RPMI7951 (cell line): Measurements from ENCODE around the gene U2AF1. TPM values are rescaled to one million over a fixed set of nuclear protein-coding genes. Genes with fewer than 3 reads are reported as not detected.
"Not testable (repeated sequence)": the region's sequence is repeated elsewhere in the genome, so short reads cannot be mapped to it uniquely, and the experiment has no call there.

Source experiments
- DNase-seq: peaks from one replicate; pipeline ENCODE4 v3.0.0-alpha.2; 2012; ENCODE audit warnings: low read depth
- total RNA-seq: library from RNA; depleted of rRNA; stranded (reverse); fragments of >200 nt; shearing (Covaris generic); gene quantifications from 2 replicates; pipeline ENCODE4 v1.2.3, GENCODE V29; 2014; rRNA removed

The U2AF1 gene, protein sequence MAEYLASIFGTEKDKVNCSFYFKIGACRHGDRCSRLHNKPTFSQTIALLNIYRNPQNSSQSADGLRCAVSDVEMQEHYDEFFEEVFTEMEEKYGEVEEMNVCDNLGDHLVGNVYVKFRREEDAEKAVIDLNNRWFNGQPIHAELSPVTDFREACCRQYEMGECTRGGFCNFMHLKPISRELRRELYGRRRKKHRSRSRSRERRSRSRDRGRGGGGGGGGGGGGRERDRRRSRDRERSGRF
- 18.5 and 24.7 TPM in 2 replicates for total RNA-seq

DNA sequence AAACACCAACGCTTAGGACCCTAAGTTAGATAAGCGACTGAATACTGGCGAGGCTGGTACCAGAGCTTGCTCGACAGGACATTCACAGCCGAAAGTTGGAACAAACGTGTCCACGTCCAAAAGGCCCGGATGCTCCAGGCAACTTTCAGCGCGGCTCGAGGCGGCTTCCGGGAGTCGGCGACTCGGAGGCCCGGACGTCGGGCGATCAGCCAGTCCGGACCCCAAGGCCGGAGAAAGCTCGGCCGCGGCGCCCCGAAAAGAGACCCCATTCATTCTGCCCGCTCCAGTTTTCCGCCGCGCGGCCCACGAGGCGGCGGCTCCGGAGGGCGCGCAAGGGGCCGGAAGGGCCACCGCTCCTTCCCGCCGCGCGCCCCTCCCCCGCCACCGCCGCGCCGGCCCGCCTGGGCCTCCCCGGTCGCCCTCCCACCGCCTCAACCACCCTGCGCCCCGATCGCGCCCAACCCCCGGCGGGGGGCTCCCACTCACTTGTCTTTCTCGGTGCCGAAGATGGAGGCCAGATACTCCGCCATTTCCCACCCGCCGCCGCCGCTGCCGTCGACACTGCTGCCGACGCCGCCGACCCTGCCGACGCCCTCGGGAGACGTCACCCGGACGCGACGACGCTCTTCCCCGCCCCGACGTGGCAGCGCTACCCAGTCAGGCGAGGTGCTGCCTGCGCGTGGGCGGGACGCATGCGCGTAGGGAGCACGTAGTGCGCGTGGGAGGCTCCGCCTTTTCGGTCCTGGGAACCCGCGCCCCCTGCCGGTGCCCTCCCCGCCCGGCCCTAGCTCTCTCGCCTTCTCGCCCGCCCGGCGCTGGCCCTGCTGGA, at the start of gene U2AF1:
TSS of gene U2AF1 (minus strand) at position 606 of the 829 bp plus-strand sequence. CDS start at position 530, 76 bp downstream.
- not testable (repeated sequence) for DNase-seq

DNA sequence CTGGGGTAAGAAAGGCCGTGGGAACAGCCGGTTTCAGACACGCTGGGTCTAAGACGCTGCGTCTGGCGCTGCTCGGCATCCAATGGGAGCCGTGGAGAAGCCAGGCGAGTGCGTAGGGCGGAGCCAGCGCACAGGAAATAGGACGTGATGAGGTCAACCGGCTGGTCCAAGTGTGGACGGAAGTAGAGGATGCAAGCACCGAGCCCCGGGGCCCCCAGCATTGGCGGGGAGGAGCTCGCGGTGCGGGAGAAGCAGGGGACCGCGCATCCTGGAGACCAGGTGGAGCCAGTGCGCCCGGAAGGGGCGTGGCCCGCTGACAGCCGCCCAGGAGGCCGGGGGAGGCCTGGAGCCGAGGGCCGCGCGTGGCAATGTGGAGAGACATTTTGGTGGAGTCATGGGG, 46.2 kb upstream of the U2AF1 start:
- DNase-seq: not testable (repeated sequence)

DNA sequence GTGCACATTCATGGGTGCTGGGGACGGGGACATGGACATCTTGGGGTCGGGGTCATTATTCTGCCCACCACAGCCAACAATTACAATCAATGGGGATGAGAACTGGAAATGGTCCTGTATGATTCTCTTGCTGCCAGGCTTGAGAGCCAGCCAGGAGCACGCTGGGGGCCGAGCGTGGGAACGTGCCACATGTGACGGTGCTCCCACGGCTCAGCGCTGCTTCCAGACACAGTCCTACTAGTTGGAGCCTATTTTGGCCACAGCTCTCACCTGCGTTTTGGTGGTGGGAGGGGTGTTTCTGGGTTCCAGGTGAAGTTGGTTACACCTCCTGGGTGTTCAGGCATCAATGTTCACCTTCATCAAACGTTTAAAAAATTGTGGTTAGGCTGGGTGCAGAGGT, 42.0 kb upstream of the U2AF1 start:
- not testable (repeated sequence) for DNase-seq

DNA sequence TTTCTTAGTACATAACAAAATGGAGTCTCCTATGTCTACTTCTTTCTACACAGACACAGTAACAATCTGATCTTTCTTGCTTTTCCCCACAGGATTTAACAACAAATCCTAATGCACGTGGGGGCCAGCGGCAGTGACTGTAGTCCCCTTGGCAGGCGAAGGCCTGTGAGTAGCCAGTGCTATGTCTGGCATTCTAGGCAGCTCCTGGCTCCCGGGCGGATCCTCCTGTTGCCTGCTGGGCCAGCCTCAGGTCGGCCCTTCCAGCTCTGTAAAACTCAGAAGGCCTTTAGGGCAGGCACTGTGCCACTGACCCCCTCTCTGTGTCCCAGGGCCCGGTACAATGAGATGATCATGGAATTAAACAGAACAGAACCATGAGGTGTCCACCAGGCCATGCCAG, 40.6 kb upstream of the U2AF1 start:
- DNase-seq: not testable (repeated sequence)

DNA sequence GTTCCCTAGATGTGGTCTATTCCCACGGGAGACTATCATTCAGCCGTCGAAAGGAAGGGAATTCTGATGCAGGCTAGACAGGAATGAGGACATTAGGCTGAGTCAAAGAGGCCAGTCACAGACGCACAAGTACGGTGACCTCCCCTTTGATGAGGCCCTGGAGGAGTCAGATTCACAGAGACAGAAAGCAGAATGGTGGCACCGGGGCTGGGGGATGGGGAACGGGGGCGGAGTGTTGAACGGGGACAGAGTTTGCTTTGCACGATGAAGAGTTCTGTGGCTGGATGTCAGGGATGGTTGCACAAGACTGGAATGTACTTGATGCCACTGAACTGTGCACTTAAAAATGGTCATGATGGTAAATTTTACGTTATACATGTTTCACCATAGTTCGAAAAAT, 39.3 kb upstream of the U2AF1 start:
- not testable (repeated sequence) for DNase-seq

DNA sequence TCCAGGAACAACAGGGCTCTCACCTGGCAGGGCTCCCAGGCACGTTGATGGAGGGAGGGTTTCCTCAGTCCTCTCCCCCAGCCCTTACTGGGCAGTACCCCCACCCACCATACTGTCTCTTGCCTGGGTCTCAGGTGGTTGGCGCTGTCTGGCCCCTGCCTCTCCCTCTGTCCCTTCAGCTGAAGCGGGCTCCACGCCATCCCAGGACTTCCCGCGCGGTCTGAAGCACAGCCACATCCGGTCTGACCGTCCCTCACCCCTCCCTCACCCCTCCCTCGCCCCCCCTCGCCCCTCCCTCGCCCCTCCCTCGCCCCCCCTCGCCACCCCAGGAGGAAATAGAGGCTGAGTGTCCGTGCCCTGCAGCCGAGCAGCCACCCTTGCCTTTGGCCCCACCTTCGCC, 34.0 kb upstream of the U2AF1 start:
- DNase-seq: not testable (repeated sequence)

DNA sequence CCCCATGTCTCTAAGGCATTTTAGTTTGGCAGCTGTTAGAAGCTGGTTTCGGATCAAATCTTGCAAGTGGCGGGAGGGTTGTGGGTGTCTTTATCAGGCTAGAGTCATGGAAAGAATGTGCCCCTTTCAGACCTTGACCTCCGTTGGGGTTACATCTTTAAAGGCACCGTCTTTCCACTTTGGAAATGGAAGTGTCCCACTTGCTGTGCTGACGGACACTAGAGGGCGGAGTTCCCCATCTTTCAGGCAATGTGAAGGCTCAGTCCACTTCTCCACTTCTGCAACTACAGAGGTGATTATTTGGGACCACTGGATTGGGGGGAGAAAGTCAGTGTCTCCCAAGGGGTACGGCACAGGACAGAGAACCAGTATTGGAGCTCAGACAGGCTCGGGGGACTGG, 31.6 kb upstream of the U2AF1 start:
- not testable (repeated sequence) for DNase-seq

DNA sequence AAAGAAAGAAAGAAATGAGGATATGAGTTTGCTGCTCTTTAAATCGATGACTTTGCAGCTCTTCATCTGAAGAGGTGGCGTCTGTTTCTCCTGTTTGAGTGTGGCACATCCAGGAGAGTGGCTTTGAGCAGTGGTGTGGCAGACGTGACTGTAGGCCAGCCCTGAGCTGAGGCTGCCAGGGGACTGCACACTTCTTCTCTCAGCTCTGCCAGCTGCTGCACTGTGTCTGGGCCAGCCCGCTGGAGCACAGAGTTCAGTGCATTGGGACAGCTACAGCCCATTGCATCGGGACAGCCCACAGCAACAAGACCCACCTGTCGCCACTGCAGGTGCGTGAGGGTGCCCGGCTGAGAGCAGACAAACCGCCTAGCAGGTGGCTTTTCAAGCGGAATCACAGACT, 27.1 kb upstream of the U2AF1 start:
- DNase-seq: not testable (repeated sequence)

DNA sequence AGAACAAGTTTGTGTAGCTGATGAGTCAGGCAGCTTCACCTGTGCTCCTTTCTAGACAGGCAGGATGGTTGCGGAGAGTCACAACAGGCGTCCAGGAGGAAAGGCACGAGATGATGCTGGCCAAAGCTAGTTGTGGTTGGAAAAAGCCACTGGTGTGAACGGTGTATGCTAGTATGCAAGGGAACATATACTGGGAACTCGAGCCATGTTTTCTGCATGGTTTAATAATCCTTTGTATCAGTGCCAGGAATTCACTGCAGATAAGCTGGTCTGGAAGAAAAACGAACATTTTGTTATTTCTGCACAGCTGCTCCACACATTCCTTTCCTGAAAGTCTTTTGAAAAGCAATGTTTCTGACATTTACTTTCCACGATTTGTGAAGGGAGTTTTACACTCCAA, 22.7 kb upstream of the U2AF1 start:
- DNase-seq: not testable (repeated sequence)

DNA sequence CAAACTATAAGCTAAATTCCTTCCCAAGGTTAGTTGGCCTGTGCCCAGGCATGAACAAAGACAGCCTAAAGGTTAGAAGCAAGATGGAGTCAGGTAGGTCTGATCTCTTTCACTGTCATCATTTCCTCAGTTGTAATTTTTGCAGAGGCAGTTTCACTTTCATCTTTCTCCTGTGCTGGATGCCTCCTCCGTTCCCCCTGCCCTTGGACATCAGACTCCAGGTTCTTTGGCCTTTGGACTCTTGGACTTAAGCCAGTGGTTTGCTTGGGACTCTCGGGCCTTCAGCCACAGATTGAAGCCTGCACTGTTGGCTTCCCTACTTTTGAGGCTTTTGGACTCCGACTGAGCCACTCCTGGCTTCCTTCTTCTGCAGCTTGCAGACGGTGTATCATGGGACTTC, 8.6 kb upstream of the U2AF1 start:
- not testable (repeated sequence) for DNase-seq

DNA sequence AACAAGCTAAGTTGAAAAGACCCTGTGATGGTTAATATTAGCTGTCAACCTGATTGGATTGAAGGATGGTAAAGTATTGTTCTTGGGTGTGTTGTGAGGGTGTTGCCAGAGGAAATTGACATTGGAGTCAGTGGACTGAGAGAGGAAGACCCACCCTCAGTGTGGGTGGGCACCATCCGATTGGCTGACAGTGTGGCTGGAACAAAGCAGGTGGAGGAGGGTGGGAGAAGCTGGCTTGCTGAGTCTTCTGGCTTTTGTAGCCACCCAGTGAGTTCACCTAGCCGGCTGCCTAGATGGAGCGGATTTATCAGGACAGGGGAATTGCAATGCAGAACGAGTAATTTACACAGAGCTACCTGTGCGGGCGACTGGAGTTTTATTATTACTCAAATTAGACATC, 7.1 kb upstream of the U2AF1 start:
- DNase-seq: not testable (repeated sequence)

DNA sequence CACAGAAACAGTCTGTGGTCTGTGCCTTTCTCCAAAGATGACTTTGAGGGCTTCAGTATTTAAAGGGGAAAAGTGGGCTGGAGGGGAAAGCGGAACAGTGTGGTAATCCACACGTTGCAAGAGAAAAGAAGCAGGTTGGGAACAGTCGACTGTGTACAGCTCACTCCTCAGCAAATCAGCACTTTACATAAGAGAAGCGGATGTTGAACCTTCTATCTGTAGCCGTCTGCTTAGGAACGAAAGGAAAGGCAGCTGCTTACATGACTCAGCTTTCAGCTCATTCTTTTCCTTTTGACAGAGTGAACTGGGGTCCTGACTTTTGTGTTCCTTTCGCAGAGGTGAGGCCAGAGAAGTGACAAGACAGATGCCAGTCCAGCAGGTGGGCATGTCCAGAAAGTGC, 1.6 kb upstream of the U2AF1 start:
- not testable (repeated sequence) for DNase-seq

DNA sequence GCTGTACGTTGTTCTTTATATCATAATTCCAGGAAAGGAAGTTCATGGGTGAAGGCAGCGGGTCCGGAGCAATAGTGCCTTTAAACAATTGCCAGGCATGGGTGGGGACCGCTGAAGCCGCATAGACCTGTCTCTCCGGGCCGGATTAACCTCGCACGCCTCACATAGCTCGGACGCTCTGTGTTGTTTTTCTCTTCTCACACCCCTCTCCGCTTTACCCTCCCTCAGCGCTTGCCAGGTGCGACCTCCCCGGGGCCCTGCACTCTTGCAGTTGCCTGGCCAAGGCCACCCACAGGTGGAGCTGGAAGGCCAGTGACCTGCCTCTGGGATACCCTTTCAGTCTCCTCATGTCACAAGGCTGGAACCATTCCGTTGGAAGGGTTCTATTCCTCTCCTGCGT, 807 bp upstream of the U2AF1 start:
- not testable (repeated sequence) for DNase-seq

DNA sequence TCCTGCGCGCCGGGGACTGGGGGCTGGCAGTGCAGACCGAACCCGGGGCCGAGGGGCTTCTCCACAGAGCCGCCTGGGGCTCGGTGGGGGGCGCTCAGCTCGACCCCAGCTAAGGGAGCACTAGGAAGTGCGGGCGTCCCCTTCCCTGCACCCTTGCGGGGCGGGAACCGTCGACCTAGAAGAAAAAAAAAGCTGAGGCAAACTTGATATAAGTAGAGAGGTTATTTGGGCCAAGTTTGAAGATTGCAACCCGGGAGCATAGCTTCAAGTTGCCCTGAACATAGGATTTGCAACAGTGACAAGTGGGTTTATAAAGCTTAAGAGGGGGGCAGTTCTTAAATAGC, 396 bp upstream of the U2AF1 start:
- not testable (repeated sequence) for DNase-seq

DNA sequence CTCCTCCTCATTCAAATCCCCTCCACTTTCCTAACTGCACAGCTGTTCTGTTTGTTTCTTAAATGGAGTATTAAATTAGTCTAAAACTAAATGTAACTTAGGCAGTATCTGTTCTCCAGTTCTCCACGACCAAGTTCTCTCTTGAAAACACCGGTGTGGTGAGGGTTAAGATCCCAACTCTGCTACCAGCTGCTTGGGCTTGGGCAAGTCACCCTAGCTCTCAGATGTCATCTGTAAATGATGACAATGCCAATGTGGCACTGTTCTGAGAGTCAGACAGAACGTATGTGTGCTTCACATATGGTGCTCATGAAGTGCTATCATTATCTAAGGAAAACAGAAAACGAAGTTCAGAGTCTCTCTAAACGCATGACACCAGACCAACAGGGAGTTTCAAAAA, 2.7 kb downstream of the U2AF1 start:
- DNase-seq: not testable (repeated sequence)

DNA sequence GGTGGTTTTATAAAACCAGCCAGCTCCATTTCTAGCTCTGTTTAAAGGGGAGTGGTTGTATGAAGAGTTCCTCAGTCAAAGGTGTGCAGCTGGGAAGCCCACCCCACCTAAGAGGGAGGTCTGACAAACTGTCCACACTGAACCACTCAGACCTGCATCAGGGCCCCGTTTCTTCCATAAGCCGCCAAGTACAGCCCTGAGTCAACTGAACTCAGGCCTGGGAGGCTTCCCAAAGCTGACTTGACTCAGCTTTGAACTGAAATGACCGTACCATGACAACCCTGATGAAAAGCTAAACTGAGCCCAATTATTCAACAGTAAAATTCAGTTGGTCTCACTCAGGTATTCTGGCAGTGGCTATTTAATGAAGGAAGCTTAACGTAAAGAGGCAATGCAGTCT, 5.1 kb downstream of the U2AF1 start:
- not testable (repeated sequence) for DNase-seq

DNA sequence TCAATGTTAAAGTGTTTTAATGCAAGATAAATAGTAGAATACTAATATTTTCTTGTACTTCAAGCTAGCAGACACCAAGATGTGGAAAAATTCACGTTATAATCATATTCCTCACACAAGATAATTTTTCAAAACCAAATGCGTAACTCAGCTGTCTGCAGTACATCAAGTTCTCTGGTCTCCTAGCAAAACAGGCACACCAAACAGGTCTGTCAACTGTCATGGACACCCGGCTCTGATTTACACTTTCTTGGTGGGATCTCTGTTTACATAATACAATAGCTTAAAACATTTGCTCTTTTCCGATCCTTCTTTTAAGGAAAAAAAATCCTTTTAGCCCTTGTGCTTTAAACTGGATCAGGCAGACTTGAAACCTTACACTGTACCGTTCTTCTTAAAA, 5.7 kb downstream of the U2AF1 start:
- DNase-seq: not testable (repeated sequence)

DNA sequence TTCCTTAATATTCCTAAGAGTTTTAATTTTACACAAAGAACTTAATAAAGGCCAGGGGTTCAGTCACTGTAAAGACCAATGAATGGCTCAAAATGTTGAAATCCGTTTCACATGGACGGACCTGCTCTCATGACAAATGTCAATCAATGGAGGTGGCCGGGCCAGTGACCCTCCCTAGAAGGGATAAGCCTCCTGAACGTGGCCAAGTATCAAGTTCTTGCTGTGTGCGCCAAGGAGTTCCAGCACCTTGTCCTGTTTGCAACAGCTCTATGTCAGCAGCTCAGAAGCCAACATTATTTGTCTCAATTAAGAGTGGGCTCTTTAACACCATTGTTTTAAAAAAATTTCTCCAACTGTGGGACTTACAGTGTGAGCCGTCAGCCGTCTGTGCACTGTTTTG, 6.4 kb downstream of the U2AF1 start:
- not testable (repeated sequence) for DNase-seq

DNA sequence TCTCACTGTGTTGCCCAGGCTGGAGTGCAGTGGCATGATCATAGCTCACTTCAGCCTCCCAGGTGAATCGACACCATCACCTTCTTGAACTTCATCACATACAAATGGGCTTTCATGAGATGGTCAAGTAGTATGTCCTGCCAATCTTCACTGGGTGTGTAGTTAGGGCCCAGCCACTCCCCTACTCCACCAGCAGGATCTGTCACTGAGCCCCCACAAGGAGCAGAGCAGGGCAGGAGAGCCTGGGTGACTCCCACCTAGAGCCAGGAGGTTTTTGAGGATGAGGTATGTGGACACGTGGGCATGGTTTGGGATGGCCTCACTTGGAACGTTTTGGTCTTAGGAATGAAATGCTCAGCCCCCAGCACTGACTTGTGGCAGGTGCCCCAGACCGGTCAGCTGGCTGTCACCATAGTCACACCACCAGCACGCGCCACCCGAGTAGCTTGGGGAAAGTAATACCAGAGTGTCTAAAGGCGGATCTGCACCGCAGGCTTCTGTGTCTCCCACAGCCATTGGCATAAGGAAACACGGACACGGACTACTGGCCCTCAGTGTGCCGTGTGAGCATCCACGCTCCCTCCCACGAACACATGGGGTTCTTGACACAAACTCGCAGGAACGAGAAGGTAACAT, 15.3 kb downstream of the U2AF1 start:
- not testable (repeated sequence) for DNase-seq

DNA sequence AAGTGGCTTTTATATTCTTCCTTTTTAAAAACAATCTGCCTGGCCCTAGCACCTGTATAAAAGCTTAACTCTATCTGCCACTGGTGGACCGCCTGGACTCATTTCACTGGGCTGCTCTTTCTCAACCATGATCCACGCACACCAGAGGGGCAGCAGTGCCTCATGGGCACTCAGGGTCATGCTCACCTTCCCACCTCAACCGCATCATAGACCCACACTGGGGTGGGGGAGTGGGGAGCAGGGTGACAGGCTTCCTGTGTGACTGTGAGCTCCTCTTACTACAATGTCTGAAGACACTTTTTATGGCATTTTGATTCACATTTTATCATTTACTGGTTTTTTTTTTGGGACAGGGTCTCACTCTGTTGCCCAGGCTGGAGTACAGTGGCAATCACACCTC, 16.4 kb downstream of the U2AF1 start:
- not testable (repeated sequence) for DNase-seq

DNA sequence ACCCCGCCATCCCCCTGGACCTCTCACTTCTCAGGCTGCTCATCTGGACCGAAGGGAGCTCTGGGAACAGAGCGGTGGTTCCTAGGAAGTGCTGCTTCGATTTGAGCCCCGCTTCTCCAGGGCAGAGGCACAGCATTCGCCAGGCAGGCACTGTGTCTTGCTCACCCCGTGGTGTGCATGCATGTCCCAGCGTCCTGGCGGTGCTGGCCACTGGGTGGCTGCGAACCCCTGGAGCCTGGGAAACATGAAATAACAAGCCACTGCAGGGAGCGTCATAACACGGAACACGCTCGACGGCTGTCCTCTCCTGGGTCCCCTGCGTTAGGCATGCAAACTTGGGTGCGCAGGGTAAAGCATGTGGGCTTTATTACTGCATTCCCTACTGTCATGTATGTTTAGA, 17.9 kb downstream of the U2AF1 start:
- not testable (repeated sequence) for DNase-seq

DNA sequence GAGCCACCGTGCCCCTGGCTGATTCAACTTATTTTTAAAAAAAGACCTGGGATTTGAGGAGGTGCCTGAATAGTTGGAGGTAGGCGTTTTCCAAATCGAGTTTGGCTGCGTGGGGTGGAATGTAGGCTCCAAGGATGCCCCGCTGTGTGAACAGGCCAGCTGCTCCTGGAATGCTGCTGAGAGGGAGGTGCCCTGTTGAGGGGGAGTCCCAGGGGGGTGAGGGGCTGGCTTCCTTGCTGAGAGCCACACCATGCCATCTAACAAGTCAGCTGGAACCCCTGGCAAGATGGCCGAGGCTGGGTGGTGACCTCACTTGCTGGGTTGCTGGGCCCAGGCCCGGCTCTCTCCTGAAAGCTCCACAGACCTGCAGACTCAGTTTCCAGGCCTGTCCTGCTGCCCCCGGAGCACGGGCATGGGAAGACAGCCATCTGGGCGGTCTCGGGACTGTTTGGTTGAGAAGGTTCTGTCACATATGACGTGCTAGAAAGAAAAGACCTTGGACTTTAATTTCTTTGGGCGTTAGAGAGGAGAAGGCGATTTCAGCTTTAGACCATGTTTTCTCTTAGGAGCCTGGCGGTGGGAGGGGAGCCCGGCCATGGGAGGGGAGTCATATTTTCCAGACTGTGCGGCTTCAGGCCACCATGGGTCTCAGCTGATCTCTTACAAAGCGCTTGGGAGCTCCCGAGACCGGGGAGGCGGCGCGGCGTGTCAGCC, 24.6 kb downstream of the U2AF1 start:
- not testable (repeated sequence) for DNase-seq
